GM19023 (cell line): ENCODE measurements around the gene CCDC117.
A peak's percentile ranks its signal among the peaks of the same experiment; 100 is the strongest.
"Not testable (repeated sequence)": the region's sequence is repeated elsewhere in the genome, so short reads cannot be mapped to it uniquely, and the experiment has no call there.

Experiments
- ATAC-seq: cut with Tn5 transposase; IDR thresholded peaks from one replicate; pipeline ENCODE4 v1.9.1; 2021; ENCODE audit warnings: mild to moderate bottlenecking, moderate library complexity; ENCODE audit not compliant: unreplicated experiment

The CCDC117 gene, protein sequence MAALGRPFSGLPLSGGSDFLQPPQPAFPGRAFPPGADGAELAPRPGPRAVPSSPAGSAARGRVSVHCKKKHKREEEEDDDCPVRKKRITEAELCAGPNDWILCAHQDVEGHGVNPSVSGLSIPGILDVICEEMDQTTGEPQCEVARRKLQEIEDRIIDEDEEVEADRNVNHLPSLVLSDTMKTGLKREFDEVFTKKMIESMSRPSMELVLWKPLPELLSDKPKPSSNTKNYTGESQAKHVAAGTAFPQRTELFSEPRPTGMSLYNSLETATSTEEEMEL

GRCh38 chr22:28772633-28773460 lies at the start of gene CCDC117:
CCDC117 (plus strand) TSS chr22:28772695; CDS start chr22:28772850, 155 bp downstream.
- peak; percentile 88 for ATAC-seq

DNA sequence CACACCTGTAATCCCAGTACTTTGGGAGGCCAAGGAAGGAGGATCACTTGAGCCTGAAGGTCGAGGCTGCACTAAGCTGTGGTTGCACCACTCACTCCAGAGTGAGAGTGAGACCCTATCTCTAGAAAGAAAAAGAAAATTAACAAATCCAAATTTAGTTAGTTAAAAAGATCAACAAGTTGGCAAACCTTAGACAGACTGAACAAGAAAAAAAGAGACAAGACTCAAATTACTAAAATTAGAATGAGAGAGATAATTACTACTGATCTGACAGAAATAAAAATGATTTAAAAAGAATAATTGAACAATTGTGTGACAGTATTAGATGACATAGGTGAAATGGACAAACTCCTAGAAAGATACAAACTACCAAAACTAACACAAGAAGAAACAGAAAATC lies 44.5 kb upstream of the CCDC117 start:
- no peak for ATAC-seq

GRCh38 chr22:28728621-28729313 lies 43.7 kb upstream of the CCDC117 start:
- no peak for ATAC-seq

GRCh38 chr22:28730179-28730578 lies 42.3 kb upstream of the CCDC117 start:
- no peak for ATAC-seq

DNA sequence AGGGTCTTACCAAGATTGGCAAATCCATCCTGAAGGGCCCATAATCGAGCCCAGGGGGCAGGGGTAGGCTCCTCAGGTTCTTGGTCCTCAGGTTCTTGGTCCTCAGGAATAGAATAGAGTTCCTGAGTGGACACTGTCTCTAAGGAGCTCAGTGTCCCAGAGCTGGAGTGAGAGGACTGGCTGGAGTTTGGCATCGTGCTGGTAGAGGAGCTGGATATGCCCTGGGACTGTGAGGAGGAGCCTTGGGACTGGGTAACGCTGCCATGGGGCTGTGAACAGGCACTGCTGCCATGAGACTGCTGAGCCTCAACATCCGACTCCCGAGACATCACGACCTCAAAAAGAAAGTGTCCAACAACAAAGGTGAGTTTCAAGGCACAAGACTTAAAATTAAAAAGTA lies 38.1 kb upstream of the CCDC117 start:
- ATAC-seq = no peak

- no peak for ATAC-seq
These were observed 36.0 kb upstream of the CCDC117 start for GRCh38 chr22:28736301-28737155.

DNA sequence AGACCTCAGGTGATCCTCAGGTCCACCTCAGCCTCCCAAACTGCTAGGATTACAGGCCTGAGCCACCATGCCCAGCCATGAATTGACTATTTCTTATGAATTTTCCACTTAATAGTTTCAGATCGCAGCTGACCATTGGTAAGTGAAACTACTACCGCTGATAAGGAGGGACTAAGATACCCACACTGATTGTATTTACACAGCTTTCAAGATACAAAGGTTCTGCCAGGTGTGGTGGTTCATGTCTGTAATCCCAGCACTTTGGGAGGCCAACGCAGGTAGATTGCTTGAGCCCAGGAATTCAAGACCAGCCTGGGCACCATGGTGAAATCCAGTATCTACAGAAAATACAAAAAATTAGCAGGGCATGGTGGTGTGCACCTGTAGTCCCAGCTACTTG lies 34.8 kb upstream of the CCDC117 start:
- no peak for ATAC-seq

GRCh38 chr22:28738876-28739275 lies 33.6 kb upstream of the CCDC117 start:
- ATAC-seq = not testable (repeated sequence)

- no peak for ATAC-seq
These were observed 31.2 kb upstream of the CCDC117 start for GRCh38 chr22:28741200-28741784.

DNA sequence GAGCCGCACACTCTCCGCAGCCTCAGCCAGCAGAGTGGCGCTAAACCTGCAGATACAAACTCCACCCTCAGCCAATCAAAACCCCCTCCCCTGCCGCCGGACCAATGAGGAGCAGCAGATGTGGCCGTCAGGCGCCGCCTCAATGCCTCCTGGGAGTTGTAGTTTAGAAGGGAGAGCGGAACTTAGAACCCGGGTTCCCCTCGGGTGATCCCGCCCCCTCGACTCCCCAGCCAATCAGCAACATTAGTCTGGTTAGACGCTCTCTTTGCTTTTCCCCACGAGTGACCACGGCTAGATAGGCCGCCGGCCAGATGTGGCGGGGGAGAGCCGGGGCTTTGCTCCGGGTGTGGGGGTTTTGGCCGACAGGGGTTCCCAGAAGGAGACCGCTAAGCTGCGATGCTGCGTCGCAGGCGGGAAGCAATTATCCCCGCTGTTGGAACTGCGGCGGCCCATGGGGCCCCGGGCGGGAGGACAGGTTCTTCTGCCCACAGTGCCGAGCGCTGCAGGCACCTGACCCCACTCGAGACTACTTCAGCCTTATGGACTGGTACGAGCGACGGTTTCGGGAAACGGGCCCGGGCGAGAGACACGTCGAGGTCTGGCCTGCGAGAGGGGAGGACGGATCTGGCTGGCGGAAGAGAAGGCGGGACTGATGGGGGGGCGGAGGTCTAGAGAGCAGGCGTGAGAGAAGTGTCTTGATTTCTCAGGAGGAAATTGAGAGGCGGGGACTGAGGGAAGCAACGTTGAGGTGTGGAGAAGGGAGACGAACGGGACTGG lies 30.5 kb upstream of the CCDC117 start, which contains the start of the genes CHEK2 and HSCB:
CHEK2 (minus strand) TSS at position 36 of the 777 bp plus-strand sequence. CDS start 7,099 bp downstream, outside the sequence.
HSCB (plus strand) TSS at position 255 of the 777 bp plus-strand sequence; CDS start at position 312, 57 bp downstream.
- ATAC-seq = peak; percentile 91

- ATAC-seq = no peak
These were observed 29.9 kb upstream of the CCDC117 start for GRCh38 chr22:28742562-28742962.

GRCh38 chr22:28743852-28744251 lies 28.6 kb upstream of the CCDC117 start:
- ATAC-seq = no peak

GRCh38 chr22:28750471-28750881 lies 22.0 kb upstream of the CCDC117 start:
- no peak for ATAC-seq

GRCh38 chr22:28754512-28754911 lies 18.0 kb upstream of the CCDC117 start:
- ATAC-seq = not testable (repeated sequence)

DNA sequence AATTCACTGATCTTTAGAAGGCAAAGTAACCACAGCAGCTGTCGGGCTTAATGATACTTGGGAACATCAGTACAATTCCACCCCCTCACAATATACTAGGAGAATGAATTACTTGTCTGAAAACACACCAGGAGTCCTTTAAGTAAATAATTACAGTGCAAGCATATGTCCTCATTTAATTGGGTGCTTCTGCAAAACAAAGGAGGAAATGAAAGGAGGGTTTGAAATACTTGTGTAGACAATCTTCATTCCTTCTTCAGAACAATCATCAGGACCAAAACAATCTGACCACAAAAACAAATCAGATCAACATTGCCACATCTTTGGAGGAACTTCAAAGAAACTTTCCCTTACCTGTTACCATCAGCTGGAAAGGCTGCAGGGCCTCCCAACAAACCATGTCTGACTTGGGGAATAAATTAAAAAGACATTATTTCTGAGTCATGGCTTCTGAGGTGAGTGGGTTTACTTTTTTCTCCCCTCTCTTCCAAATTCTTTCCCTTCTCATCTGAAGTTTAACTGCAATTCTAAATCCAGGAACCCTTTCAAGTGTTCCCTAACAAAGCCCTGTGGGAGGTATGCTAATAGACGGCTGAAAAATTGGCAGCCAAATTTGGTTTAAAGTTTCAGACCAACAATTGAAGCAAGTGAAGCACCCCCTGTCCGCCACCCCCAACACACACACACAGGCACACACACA lies 12.5 kb upstream of the CCDC117 start:
- no peak for ATAC-seq

DNA sequence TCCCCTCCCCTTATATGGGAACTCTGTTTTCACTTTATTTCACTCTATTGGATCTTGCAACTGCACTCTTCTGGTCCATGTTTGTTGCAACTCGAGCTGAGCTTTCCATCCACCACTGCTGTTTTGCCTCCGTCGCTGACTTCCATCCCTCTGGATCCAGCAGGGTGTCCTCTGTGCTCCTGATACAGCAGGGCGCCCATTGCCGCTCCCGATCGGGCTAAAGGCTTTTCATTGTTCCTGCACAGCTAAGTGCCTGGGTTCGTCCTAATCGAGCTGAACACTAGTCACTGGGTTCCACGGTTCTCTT lies 11.1 kb upstream of the CCDC117 start:
- no peak for ATAC-seq

DNA sequence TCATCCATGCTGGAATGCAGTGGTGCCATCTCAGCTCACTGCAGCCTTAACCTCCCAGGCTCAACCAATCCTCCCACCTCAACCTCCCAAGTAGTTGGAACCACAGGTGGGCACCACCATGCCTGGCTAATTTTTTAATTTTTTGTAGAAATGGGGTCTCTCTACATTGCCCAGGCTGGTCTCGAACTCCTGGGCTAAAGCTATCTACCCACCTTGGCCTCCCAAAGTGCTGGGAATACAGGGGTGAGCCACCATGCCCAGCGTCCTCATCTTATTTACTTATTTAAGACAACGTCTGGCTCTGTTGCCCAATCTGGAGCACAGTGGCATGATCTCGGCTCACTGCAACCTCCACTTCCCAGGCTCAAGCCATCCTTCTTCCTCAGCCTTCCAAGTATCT lies 10.5 kb upstream of the CCDC117 start:
- ATAC-seq = not testable (repeated sequence)

DNA sequence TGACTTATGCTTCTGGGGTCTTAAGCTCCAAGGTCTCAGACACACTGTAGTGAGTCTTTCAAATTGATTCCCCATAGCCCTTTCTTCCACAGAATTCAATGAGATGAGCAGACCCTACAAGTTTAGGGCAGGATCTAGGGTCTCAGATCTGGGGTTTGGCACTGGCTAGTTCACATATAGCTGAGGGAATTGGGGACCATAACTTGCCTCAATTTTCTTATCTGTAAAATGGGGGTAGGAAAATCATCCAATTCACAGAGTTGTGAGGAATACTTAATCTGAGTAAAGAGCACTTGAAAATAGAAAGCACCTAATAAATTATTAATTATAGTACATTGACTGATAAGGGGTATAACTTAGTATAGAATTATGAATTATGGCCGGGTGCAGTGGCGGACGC lies 5.9 kb upstream of the CCDC117 start:
- no peak for ATAC-seq
